ENCODE data around the gene FLNB.

Gene FLNB

DNA sequence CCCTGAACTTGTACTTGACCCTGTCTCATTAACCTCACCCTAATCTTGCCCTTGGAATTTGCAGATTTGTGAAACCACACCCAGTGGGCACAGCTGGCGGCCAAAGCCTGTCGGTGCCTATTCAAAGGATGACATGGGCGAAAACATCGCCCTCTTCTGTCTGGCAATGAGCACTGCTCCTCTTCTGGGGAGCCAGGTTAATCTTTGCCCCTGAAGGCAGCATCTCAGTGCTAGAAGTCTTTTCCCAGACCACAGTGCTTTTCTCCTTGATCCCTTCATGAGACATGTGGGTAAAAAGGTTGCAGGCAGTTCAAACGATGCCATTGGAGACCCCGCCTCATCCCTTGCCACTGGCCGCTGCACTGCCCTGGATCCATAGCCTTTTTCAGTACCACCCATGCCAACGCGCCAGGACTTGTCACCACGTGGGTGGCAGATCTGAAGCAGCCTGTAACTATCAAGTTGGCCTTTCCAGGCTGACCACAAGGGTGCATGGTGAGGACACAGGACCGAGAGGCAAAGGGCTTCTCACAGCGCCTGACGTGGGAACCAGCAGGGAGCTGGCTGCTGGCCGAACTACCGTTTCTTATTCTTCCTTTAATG lies 209.1 kb downstream of the FLNB start:
- no peak for DNase-seq

DNA sequence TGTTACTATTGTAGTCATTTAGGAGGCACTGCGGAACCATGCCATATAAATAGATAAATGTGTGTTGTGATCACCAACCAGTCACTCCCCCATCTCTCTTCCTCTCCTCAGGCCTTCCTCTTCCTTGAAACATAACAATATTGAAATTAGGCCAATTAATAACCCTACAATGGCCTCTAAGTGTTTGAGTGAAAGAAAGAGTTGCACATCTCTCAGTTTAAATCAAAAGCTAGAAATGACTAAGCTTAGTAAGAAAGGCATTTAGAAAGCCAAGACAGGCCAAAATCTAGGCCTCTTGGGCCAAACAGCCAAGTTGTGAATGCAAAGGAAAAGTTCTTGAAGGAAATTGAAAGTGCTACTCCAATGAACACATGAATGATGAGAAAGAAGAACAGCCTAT lies 210.7 kb downstream of the FLNB start:
- no peak for DNase-seq
